Activated T-cell treated with anti-CD3 and anti-CD28 coated beads for 24 hours (primary cell): ENCODE measurements around the gene ANKRD28.

Experiments used
- DNase-seq: peaks from one replicate; pipeline ENCODE4 v3.0.0-alpha.2; 2020; ENCODE audit warnings: low read depth

The ANKRD28 gene

DNA sequence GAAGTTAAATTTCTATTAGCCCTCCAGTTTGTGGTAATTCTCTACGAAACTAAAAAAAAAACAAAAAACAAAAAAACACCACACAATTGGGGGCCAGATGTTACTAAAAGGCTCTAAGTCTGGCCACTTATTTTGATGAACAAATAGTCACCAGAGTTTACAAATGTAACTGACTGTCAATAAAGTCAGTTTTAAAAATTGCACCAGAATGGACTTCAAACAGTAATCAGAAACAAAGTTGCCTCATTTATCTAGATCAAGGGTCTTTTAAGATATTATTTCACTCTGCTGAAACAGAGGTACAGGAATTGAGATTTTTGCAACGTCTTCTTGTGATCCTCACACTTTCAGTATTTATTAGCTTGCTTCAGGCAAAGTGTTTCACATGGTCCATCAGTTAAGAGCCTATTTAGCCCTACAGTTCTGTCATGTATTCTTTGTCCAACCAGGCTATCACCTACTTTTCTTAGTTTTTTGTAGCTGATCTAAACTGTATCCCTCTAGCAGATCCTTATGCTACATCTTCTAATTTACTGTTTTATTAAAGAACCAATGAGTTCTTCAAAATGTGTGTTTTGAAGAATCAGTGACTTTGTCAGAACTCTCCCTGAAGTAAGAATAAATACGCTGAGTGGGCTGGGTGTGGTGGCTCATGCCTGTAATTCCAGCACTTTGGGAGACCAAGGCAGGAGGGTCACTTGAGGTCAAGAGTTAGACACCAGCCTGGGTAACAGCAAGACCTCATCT, 74.7 kb downstream of the ANKRD28 start:
- no peak for DNase-seq

DNA sequence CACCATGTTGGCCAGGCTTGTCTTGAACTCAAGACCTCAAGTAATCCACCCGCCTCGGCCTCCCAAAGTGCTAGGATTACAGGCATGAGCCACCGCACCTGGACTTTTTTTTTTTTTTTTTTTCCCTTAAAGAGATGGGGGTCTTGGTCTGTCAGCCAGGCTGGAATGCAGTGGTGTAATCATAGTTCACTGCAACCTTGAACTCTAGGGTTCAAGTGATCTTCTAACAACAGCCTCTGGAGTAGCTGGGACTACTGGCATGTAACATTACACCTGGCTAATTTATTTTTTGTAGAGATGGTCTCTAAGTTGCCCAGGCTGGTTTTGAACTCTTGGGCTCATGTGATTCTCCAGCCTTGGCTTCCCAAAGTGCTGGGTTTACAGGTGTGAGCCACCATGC, 81.6 kb downstream of the ANKRD28 start:
- no peak for DNase-seq

DNA sequence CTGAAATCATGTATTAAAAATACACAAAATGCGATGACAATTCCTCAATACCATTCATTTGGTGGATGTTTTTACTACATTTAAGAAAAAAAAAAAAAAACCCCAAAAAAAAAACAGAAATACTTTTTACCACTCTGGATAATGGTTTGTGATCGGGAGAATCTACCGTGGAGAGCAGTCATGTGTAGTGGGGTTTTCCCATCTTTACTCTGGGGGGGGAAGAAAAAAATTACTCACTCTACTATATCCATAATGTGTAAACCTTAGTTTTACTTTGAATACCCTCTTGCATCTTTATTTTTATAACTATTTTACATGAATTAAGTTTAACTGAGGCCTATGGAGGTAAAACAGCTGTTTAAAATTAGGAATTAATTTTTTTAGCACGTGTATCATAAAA, 83.3 kb downstream of the ANKRD28 start:
- no peak for DNase-seq

DNA sequence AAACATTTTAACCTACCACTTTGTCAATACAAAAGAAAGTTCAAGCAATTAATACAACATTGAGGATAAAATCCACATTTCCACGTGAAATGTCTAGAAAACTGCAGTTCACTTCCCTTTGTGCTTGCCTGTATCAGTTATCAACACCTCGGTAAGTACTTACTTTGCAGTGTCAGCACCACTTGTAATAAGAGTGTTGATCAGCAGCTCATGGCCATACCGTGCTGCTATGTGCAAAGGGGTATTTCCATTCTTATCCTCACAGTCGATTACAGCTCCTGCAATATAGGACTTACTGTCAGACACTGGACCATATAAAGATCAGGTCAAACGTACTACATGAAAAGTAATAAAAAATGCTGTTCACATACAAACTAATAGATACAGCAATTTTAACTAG, 84.4 kb downstream of the ANKRD28 start:
- no peak for DNase-seq

DNA sequence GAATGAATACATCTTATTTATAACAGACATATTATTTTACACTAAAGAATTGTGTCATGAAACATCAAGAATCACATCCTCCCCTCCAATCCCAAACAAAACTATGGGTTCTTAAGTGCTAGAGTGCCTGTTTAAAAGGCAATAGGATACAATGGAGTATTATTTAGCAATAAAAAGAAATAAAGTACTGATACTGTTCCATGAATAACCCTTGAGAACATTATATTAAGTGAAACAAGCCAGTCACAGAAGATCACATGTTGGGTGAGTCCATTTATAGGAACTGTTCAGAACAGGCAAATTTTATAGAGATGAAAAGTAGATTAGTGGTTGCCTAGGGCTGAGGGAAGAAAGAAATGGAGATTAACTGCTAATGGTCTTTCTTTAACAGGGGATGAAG, 86.5 kb downstream of the ANKRD28 start:
- no peak for DNase-seq

DNA sequence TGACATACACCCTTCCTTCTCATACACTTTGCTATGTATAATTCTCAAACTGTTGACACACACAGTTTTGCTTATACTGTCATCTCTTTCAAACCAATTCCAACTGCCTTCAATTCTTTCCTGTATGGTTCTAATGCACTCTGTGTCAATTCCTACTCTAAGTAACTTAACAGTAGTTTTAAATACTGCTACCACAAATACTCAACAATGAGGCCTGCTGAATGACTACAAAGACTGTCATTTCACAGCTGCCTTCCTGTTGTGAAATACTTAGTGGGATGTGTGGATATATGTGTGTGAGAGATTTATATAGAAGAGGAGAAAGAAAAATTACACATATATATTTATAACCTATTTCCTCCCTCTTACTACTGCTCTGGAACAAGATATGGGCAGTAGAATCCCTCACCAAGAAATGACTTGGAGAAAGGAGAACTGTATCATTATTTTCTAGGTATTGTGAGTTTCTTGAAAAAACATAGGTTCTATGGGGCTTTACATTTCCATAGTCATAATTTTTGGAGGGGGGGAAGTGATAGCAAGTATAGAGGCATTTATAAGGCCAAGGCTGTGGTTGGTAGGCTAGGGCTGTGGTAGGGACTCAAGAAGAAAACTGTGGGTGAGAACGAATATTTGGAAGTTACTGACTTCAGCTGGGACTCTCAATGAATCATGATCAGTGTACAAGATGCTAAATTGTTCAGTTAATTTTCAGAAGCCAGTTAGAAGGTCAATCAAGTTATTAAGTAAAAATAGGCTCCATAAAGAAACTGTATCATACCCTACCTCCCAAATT, 88.7 kb downstream of the ANKRD28 start:
- DNase-seq = no peak

DNA sequence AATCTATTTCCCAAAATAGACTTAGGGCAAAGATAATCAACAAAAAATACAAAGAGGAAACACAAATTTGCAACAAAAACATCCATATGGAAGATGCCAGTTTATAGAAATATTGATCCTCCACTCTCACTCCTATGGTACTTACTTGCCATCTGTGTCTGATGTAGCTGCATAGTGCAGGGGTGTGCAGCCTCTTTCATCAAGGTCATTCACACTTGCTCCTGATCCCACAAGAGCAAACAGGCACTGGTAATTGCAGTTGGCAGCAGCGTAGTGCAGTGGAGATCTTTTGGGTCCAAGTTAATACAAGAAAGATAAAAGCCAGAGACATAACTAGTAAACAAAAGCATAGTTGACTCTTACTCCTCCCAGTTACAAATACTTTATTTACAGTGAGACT, 90.0 kb downstream of the ANKRD28 start:
- DNase-seq = no peak

DNA sequence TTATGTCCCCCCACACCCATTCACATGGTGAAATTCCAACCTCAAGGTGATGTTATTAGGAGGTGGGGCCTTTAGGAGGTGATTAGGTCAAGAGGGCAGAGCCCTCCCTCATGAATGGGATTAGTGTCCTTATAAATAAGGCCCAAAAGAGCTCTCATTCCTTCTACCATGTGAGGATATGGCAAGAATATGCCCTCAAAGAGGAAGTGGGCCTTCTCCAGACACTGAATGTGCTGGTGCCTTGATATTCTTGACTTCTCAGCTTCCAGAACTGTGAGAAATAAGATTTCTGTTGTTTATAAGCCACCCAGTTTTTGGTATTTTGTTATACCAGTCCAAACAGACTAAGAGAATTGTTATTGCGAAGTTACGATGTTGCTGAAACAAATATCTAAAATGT, 94.4 kb downstream of the ANKRD28 start:
- DNase-seq = no peak

DNA sequence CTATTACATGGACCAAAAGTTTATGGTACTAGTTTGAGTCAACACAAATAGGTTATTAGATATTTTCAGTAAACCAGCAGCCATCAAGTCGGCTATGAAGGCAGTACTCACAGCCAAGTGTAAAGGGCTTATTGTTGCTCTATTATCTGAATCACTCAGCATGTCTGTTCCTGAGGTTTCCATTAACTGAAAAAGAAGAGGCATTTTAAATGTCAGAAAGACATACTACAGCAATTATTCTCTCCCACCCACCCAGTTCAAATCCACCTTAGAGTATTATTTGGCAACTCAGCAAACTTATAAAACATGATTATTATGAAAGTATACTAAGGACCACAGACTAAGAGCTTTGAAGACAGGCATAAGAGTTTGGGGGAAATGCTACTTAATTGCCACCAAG, 103.2 kb downstream of the ANKRD28 start:
- DNase-seq = no peak

DNA sequence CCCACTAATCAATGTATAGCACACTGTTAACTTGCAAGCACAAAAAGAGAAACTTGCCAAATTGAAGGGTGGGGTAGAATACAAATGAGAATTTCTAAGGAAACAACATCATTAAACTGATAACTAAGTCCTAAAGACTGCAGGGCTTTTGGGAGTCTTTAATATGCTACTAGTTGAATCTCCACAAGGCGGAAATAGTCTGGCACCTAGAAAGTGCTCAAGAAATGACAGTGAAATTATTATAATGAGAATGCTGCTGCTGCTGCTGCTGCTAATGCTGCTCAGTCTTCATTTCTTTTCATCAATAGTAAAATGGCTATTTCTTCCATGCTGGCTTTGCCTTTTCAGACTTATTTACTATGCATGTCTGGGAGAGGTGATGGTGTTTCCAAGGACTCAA, 104.4 kb downstream of the ANKRD28 start:
- DNase-seq = no peak

DNA sequence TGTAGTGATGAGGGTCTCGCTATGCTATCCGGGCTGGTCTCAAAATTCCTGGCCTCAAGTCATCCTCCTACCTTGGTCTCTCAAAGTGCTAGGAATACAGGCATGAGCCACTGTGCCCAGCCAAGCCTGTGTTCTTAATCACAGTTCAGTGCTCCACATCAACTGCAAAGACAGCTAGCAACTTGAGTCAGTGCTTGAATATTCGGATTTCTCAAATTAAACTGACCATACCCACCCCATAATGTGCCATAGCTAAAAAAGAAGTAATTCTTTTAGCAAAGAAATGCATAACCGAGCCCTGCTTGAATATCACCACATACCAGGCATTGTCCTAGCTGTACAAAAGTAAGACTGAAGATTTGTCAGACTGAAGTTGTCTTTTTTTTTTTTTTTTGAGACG, 107.0 kb downstream of the ANKRD28 start:
- DNase-seq = no peak

DNA sequence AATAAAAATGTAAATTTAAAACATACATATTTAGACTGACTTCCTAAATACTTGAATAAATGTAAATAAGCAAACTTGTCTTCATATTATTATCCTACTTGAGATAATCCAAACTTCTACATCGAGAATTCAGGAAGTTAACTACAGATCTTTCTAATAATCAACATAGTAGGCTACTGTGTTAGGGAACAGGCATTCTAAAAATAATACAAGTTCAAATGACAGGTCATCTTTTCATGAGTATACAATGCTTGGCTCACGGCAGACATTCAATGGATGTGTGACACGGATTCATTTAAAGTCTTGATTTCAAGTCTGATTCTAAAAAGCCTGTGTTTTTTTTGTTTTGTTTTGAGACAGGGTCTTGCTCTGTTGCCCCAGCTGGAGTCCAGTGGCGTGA, 107.5 kb downstream of the ANKRD28 start:
- DNase-seq = no peak

DNA sequence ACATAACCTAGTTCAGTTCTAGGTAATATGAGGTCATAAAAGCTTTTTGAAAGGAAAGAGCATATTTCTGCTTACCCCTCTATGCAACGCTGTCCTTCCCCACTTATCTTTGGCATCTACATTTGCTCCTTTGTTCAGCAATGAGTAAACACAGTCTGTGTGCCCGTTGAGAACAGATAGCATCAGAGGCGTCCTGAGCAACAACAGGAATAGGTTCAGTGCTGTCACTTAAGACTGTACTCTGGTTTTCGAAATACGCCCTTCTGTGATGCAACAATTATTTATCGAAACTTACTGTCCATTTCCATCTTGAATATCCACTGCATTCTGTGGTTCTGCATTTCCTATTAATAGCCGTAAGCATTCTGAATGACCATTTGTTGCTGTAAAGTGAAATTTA, 111.9 kb downstream of the ANKRD28 start:
- no peak for DNase-seq

DNA sequence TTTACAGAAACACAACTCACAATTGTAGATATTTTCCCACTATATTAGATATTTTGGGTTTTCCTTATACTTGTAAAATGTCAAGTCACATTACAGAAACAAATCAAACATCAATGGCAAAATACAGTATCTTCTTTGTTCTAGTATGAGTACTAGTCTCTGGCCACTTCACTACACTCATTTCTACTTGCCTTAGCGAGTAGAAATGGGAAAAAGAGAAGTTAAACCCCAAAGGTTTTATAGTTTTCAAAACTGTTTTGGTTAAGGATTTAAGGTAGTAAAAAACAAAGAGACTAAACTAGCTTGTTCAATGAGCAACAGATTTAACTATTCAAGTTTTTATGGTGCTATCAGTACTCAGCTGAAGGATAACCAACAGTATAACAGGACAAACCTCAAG, 114.5 kb downstream of the ANKRD28 start:
- no peak for DNase-seq

DNA sequence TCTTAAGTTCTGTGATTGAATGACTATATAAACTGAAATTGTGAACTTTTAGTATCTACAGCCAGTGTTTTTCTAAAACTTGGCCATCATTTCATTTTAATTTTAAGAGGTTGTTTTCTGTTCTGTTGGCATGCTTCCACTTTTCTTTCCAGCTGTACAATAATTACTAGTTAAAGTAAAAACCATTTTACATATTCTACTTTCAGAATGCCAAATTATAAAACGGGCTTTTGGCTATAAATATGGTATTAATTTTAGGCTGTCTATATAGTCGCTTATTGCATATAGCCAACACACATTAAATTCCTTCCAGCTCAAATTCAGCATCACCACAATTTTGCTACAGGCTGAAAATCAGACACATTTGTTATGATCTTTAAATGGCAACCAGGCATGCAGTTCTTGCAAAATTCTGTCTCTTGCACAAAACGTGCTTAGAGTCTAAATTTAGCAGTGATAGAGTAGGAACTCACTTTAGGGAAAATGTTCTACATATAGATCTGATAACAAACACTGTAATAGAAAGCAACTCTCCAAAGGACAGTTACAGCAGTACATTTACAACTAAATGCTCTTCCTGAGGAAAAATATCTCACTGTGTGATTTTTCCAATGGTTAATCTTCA, 115.1 kb downstream of the ANKRD28 start:
- DNase-seq = no peak

DNA sequence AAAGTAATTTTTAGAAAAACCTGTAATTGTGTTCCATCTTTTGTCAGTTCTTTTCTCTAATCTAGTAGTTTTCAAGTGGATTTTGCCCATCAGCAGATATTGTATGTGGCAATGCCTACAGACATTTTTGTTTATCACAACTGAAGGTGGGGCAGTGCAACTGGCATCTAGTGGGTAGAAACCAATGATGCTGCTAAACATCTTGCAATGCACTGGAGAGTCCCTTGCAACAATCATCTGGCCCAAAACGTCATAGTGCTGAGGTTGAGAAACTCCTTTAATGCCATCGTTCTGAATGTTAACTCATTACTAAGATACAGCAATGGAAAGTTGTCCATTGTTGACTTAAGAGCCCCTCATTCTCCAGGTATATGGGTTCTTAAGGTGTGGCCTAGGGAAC, 116.1 kb downstream of the ANKRD28 start:
- no peak for DNase-seq

DNA sequence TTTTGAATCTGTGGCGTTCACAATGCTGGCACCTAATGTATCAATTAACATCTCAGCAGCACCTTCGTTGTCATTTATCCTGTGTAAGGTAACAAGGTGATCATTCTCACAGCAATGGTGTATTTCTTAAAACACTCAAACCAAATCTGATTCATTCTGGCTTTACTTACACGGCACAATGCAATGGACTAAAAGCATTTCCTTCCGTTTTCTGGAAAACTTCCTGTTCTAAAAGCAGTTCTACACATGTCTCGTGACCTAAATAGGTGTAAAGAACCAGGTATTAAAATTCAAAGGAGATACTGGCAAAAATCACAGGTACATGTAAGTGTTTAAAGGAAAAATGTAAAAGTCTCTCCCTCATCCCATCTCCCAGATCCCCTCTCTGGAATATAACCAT, 118.5 kb downstream of the ANKRD28 start:
- no peak for DNase-seq

DNA sequence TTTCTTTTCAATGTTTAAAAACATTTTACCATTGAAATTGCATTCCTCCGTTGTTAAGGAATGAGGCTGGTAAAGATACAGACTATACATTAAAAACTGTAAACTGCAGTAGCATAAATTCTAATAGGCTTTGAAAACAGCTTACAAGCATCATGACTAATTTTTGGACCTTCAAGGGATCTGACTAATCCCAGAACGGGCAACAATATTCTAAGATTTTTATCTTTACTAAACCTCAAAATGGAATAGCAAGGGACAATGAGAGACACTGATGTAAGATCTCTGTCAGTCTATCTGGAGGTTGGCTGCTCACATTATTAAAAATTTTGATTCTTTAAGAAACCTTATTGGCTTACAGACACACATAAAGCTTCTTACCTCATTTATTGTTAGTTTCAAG, 121.5 kb downstream of the ANKRD28 start:
- DNase-seq = no peak

DNA sequence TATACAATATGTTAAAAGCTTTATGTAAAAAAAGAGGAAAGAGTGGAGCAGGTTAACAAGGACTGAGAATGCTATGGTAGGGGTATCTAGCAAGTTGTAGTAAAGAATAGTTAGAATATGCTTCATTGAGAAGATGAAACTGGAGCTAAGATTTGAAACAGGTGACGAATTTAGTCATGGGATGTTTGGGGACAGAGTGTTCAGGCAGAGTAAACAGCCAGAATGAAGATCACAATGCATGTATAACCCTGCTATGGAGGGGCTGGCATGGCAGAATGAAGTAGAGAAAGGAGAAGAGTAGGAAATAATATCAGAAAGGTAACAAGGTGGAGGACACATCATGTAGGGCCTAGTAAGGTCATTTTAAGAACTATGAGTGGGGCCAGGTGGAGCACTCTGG, 124.2 kb downstream of the ANKRD28 start:
- no peak for DNase-seq

DNA sequence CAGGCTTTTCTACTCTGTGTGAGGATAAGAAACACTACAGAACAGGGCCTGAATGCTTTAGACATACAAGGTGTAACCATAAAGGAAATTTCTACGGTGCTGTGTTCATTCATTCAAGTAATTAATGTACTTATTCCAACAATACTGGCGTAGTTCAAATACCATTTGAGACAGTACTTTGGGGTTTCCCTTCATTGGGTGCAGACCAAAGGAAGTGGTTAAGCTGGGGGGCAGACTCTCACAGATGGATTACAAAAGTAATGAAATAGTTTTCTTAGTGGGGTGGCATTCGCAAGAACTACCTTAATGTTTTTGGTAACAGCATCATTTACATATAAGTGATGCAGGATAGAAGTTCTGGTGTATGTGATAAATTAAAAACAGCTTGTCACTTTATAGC, 130.3 kb downstream of the ANKRD28 start:
- DNase-seq = no peak

DNA sequence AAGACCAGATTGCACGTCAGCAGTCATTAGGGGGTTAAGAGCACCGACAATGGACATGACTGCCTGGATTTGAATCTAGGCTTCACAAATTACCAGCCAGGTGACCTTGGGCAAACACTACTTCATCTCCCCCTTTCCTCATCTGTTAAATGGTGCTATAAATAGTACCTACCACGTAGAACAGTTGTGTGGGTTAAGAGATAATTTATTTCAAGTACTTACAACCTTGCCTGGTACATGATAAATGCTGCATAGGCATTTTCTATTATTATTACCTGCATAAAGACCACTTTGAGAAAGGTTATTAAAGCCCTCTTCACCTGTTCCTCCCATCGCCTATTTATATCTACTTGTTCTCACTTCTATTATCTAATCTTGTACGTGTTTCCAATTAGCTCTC, 131.5 kb downstream of the ANKRD28 start:
- no peak for DNase-seq

DNA sequence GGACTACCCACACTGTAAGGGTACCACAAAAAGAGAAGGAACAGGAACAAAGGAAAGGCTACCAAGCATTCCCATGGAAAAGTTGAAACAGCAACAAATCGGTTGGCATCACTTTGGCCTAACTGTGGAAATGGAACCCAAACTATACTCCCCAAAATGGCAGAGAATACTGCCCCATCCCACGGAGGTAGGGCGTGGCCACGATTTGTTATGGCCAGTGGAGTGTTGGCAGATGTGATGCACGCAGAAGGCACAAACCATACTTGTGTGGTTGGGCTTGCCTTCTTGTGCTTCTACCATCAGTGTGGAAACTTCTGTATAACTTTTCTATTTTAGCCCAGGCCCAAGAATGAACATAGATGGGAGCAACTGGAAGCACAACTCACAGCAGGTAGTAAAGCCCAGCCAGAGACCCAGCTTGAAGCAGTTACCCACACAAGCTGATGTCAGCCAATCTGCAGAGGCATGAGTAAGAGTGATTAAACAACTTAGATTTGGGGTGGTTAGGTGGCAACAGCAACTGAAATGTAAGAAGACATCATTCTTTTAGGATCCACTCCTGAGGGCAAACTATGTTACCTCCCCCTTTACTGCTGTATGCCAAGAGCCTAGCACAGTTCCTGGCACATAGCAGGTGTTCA, 132.1 kb downstream of the ANKRD28 start:
- no peak for DNase-seq

DNA sequence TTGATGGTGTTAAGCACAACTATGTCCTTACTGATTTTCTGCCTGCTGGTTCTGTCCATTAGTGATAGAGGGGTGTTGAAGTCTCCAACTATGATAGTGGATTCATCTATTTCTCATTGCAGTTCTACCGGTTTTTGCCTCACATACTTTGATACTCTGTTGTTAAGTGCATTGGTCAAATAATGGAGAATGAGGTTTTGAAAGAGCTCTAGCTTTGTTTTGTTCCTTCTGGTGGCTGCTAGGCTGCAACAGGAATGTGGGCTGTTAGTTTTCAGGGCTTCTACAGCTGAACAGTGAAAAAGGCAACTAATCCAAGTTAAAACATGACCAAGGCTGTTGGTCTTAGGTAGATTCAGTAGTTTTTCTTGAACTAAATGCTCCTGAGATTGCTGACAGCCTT, 133.6 kb downstream of the ANKRD28 start:
- DNase-seq = no peak
